ENCODE results near the gene UBASH3B. TPM values are rescaled to one million over a fixed set of nuclear protein-coding genes. Genes with fewer than 3 reads are reported as not detected.

UBASH3B gene
- total RNA-seq, 4 donors from 2014 or later, result 9.9 to 36.3 (median 24.3) TPM

GRCh38 chr11:122758974-122759373 is 103.5 kb downstream of the UBASH3B start:
- ATAC-seq (ENCODE audit: low FRiP score) (no peak), DNase-seq (ENCODE audit: low spot score) (no peak)
- TF ChIP-seq CTCF (IDR thresholded peaks at IDR 0.05), result no peak

GRCh38 chr11:122763108-122763507 is 107.6 kb downstream of the UBASH3B start:
- DNase-seq (ENCODE audit: low spot score), result no peak
- ATAC-seq (ENCODE audit: low FRiP score), result no peak
- no peak for TF ChIP-seq CTCF (IDR thresholded peaks at IDR 0.05)

DNA sequence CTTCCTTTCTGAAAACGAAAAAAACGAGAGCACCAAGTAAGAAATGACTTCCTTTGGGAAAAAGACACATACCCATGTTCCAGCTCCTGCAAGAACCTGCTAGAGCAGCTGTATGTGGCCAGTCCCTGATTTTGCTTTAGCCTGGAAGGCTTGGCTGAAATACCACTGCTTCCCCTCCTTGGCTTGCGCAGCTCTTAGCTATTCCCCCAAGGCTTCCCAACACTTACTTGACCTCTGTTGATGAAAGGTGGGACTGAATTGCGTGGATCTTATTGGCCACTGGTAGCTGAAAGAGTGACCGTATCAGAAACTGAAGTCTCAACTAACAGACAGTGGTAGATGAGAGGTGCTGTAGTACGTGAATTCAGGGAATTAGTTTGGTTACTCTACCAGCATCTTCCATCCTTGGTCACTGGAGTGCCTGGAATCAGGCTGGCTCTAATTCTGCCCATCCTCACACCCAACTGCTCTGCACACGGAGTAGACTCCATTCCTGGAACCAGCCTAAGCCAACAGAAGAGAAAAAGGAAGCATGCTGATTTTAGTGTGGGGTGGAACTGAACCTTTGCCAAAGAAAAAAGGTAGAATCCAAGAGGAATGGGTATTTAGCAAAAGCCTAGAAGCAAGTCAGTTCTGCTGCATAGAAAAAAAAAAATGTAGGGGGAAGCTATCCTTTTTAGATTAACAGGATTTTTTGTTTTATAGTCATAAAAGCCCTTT is 109.0 kb downstream of the UBASH3B start:
- DNase-seq (ENCODE audit: low spot score), result no peak
- ATAC-seq (ENCODE audit: low FRiP score), result no peak
- no peak for TF ChIP-seq CTCF (IDR thresholded peaks at IDR 0.05)

- no peak for ATAC-seq (ENCODE audit: low FRiP score)
- DNase-seq (ENCODE audit: low spot score), result no peak
- no peak for TF ChIP-seq CTCF (IDR thresholded peaks at IDR 0.05)
Measured at GRCh38 chr11:122765487-122766131, 110.1 kb downstream of the UBASH3B start.

GRCh38 chr11:122769126-122769780 is 113.7 kb downstream of the UBASH3B start:
- no peak for ATAC-seq (ENCODE audit: low FRiP score)
- DNase-seq (ENCODE audit: low spot score), result no peak
- TF ChIP-seq CTCF (IDR thresholded peaks at IDR 0.05), result no peak

GRCh38 chr11:122772945-122773344 is 117.4 kb downstream of the UBASH3B start:
- DNase-seq (ENCODE audit: low spot score) (no peak), ATAC-seq (ENCODE audit: low FRiP score) (peak; percentile 69)
- no peak for TF ChIP-seq CTCF (IDR thresholded peaks at IDR 0.05)

All from omental fat pad (tissue), 4 donors.